GM08714 (cell line): Measurements from ENCODE around the gene TP53TG3.
"Not testable (repeated sequence)": the region's sequence is repeated elsewhere in the genome, so short reads cannot be mapped to it uniquely, and the experiment has no call there.

Source experiments
- H3K4me3 ChIP-seq: fragments of 200-500 bp; sonication (Bioruptor generic); 2 replicates; pipeline ENCODE4 v1.5.1; 2014; ENCODE audit warnings: mild to moderate bottlenecking, low read length, inconsistent platforms

The TP53TG3 gene

GRCh38 chr16:32676065-32676464 is at the start of gene TP53TG3:
TSS of gene TP53TG3 (minus strand) at chr16:32676165. CDS start at chr16:32676097, 68 bp downstream.
- H3K4me3 ChIP-seq: not testable (repeated sequence)

DNA sequence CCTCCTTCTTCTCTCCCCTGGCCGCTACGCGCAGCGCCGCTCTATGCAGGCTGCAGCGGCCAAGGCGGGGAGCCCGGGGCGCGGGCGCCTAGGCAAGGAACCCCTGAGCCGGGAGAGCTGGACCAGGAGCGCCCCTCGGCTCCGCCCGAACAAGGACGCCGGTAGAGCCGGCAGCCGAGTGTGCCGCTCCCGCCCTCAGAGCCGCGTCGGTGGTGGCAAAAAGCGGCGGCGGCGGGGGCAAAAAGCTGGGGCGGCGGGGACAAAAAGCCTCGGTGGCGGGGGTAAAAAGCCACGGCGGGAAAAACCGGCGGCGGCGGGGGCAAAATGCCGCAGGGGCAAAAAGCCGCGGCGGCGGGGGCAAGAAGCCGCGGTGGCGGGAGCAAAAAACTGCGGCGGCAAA is 25.1 kb downstream of the TP53TG3 start:
- not testable (repeated sequence) for H3K4me3 ChIP-seq

GRCh38 chr16:32647562-32647961 is 28.4 kb downstream of the TP53TG3 start:
- not testable (repeated sequence) for H3K4me3 ChIP-seq

- not testable (repeated sequence) for H3K4me3 ChIP-seq
Measured at GRCh38 chr16:32646780-32647179, 29.2 kb downstream of the TP53TG3 start.

GRCh38 chr16:32646177-32646576 is 29.8 kb downstream of the TP53TG3 start:
- H3K4me3 ChIP-seq: not testable (repeated sequence)

DNA sequence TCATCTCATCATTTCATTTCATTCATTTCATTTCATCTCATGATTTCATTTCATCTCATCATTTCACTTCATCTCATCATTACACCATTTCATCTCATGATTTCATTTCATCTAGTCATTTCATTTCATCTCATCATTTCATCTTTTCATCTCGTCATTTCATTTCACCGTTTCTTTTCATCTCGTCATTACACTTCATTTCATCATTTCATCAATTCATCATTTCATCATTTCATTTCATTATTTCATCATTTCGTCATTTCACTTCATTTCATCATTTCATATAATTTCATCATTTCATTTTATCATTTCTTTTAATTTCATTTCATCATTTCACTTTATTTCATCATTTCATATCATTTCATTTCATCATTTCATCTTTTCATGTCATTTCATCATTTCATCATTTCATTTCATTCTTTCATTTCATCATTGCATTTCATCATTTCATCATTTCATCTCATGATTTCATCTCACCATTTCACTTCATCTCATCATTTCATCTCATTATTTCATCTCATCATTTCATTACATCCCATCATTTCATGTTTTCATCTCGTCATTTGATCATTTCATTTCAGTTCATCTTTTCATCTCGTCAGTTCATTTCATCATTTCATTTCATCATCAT is 30.6 kb downstream of the TP53TG3 start:
- not testable (repeated sequence) for H3K4me3 ChIP-seq

GRCh38 chr16:32644715-32645114 is 31.2 kb downstream of the TP53TG3 start:
- not testable (repeated sequence) for H3K4me3 ChIP-seq

DNA sequence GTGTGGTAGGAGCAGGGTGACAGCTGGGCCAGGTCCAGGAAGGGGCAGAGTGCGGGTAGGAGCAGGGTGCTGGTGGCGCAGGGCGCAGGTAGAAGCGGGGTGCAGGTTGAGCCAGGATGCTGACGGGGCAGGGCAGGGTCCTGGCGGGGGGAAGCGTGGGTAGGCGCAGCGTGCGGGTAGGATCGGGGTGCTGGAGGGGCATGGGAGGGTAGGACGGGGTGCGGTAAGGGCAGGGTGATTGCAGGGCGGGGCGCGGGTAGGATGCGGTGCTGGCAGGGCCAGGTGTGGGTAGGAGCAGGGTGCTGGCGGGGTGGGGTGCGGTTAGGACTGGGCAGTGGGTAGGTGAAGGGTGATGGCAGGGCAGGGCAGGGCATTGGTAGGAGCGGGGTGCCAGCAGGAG is 38.4 kb downstream of the TP53TG3 start:
- H3K4me3 ChIP-seq: not testable (repeated sequence)

GRCh38 chr16:32632096-32632495 is 43.9 kb downstream of the TP53TG3 start:
- H3K4me3 ChIP-seq: not testable (repeated sequence)
